Calu3 (cell line): Measurements from ENCODE around the gene LBHD2. TPM values are rescaled to one million over a fixed set of nuclear protein-coding genes. Genes with fewer than 3 reads are reported as not detected.
A peak's percentile ranks its signal among the peaks of the same experiment; 100 is the strongest.

ENCODE experiments used
- BruUV-seq: library from RNA; stranded (reverse); fragments of 400-500 nt; replicated peaks from 2 replicates; lab custom pipeline; 2021; lab: Mats Ljungman, UMichigan
- CTCF ChIA-PET: fragments of 300-600 bp; sonication (Branson Sonifier 250); formaldehyde crosslinking; loops from one replicate; lab custom pipeline; 2022; ENCODE audit warnings: antibody characterized with exemption; lab: Charles Lee
- DNase-seq: peaks from one replicate; pipeline ENCODE4 v3.0.0; 2022
- H3K27ac Mint-ChIP-seq: one replicate; pipeline ENCODE4 v1.8.0; 2022; ENCODE audit warnings: mixed read lengths; ENCODE audit not compliant: unreplicated experiment
- H3K27me3 Mint-ChIP-seq: one replicate; pipeline ENCODE4 v1.8.0; 2022; ENCODE audit warnings: mixed read lengths; ENCODE audit not compliant: unreplicated experiment
- H3K36me3 Mint-ChIP-seq: one replicate; pipeline ENCODE4 v1.8.0; 2022; ENCODE audit warnings: mild to moderate bottlenecking, moderate library complexity, mixed read lengths; ENCODE audit not compliant: insufficient read depth, unreplicated experiment
- H3K4me1 Mint-ChIP-seq: one replicate; pipeline ENCODE4 v1.8.0; 2022; ENCODE audit warnings: mild to moderate bottlenecking, low read depth, mixed read lengths; ENCODE audit not compliant: unreplicated experiment
- H3K4me3 Mint-ChIP-seq: one replicate; pipeline ENCODE4 v1.8.0; 2022; ENCODE audit warnings: mild to moderate bottlenecking, low read depth, moderate library complexity, mixed read lengths; ENCODE audit not compliant: unreplicated experiment
- H3K9me3 Mint-ChIP-seq: one replicate; pipeline ENCODE4 v1.8.0; 2022; ENCODE audit warnings: low read depth, mixed read lengths; ENCODE audit not compliant: unreplicated experiment
- CTCF ChIP-seq: fragments of 200-600 bp; IDR thresholded peaks from one replicate; pipeline ENCODE4 v1.8.0; 2022; ENCODE audit warnings: antibody characterized with exemption; ENCODE audit not compliant: unreplicated experiment
- intact Hi-C: fragments of 100-400 bp; cut with micrococcal nuclease; formaldehyde crosslinking; loops from one replicate; pipeline ENCODE4 v1.10.0; 2022; ENCODE audit not compliant: unreplicated experiment
- total RNA-seq: library from RNA; stranded (reverse); gene quantifications from 2 replicates; pipeline ENCODE4 v1.2.3, GENCODE V29; 2022

The LBHD2 gene
- total RNA-seq, 1 experiment from 2014 or later = not detected

DNA sequence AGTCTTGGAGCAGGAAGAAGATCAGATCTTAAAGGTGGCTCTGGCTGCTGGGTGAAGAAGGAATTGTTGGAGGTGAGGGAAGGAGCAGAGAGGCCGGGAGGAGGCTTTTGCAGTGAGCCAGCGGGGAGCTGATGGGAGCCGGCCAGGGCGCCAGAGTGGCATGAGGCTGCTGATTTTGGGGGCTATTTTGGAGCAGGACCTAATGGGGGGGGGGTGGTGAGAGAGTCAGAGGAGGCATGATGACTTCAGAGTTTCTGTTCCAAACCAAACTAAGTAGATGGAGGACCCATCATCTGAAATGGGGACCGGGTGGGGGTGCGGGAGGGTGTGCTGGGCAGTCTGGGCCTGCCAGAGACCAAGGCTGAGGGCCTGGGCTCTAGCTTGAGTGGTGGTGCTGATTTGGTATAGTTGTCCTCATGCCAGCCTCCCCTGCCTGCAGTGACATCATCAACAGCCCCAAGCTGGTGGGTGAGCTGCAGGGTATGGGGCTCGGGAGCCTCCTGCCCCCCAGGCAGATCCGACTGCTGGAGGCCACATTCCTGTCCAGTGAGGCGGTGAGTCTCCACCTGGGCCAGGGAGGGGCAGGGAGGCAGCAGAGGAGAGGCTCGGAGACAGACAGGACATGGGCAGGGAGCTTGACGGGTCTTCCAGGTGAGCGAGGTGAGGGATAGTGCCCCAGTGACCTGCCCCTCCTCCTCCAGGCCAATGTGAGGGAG lies 45.4 kb downstream of the LBHD2 start:
- intact Hi-C loops = no loop called here
- H3K9me3 Mint-ChIP-seq = no peaks in the 10 kb centered on the region
- no peak for TF ChIP-seq CTCF
- no TSS peak for BruUV-seq
- H3K4me1 Mint-ChIP-seq = peaks cover 33% of the 10 kb centered on the region
- CTCF ChIA-PET = interaction anchor here (0.7 to 1.9 kb wide), 2 partner anchors 25 to 26 kb away, joined by 3 to 6 read pairs; no protein-coding TSS in a partner anchor
- H3K36me3 Mint-ChIP-seq = peaks cover 45% of the 10 kb centered on the region
- H3K27ac Mint-ChIP-seq = peak overlapping the region; percentile 29
- no peaks in the 10 kb centered on the region for H3K27me3 Mint-ChIP-seq
- DNase-seq = no peak
- H3K4me3 Mint-ChIP-seq = peak overlapping the region; percentile 24

DNA sequence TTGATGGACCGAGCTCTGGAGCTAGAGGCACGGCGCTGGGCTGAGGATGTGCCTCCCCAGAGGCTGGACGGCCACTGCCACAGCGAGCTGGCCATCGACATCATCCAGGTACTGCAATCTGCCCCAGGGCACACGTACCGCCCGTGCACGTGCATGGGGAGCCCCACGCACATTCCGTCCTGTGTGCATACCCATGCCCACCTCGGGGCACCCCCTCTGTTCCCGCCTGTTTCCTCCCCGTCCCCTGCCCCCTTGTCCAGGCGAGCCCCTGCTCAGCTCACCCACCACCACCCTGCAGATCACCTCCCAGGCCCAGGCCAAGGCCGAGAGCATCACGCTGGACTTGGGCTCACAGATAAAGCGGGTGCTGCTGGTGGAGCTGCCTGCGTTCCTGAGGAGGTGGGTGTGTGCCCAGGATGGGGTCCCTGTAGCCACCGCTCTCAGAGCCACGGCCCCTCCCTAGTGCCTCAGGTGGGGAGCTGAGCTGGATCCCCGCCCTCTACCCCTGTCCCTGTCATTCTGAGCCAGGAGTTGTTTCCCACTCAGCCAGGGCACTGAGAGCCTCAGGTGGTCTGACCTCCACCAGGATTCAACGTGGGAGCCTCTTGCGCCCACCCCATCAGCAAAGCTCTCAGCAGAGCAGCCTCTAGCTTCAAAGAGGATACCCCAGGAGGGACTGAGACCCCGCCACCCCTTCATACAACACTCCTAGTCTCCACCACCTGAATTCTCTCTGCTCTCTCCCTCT lies 46.2 kb downstream of the LBHD2 start:
- H3K4me1 Mint-ChIP-seq = peaks cover 31% of the 10 kb centered on the region
- BruUV-seq = no TSS peak
- no peaks in the 10 kb centered on the region for H3K27me3 Mint-ChIP-seq
- no peak for TF ChIP-seq CTCF
- no peak for DNase-seq
- H3K4me3 Mint-ChIP-seq = peak overlapping the region; percentile 24
- H3K36me3 Mint-ChIP-seq = peaks cover 44% of the 10 kb centered on the region
- intact Hi-C loops = no loop called here
- H3K9me3 Mint-ChIP-seq = no peaks in the 10 kb centered on the region
- H3K27ac Mint-ChIP-seq = no peak overlapping the region
- CTCF ChIA-PET = interaction anchor here (1.9 kb wide), 1 partner anchor 25 kb away, joined by 6 read pairs; no protein-coding TSS in a partner anchor

- CTCF ChIA-PET = no interaction called here
- Mint-ChIP-seq H3K4me3 (no peak overlapping the region), H3K27me3 (no peaks in the 10 kb centered on the region), H3K36me3 (peaks cover 40% of the 10 kb centered on the region), H3K4me1 (peaks cover 30% of the 10 kb centered on the region), H3K27ac (no peak overlapping the region), H3K9me3 (no peaks in the 10 kb centered on the region)
- intact Hi-C loops = no loop called here
- TF ChIP-seq CTCF = no peak
- BruUV-seq = no TSS peak
- no peak for DNase-seq
Measured at GRCh38 chr14:103130965-103131364, 47.0 kb downstream of the LBHD2 start.

DNA sequence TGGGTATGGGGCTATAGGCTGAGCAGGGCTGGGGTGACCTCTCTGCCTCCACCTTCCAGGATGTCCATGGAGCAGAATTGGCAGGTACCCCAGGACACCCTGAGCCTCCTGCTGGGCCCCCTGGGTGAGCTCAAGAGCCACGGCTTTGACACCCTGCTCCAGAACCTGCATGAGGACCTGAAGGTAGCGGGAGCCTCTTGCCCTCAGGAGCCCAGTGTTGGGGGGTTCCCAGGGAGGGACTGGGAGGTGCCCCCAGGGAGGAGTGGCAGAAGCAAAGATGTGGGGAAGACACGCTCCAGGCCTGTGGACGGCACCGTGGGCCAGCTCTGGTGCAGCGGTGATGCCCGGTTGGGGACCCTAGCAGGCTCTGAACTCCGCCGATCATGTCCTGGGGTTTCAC lies 47.6 kb downstream of the LBHD2 start:
- intact Hi-C loops = no loop called here
- Mint-ChIP-seq H3K9me3 (no peaks in the 10 kb centered on the region), H3K27me3 (no peaks in the 10 kb centered on the region), H3K27ac (no peak overlapping the region), H3K4me1 (peaks cover 26% of the 10 kb centered on the region), H3K36me3 (peaks cover 38% of the 10 kb centered on the region), H3K4me3 (no peak overlapping the region)
- no TSS peak for BruUV-seq
- no peak for TF ChIP-seq CTCF
- DNase-seq = no peak
- CTCF ChIA-PET = no interaction called here
